AG09309 (cell line): Measurements from ENCODE around the gene NFKB1.
"Not testable (repeated sequence)": the region's sequence is repeated elsewhere in the genome, so short reads cannot be mapped to it uniquely, and the experiment has no call there.

ENCODE experiments used
- DNase-seq: peaks from one replicate; pipeline ENCODE4 v3.0.0-alpha.2; 2010; ENCODE audit warnings: low read depth
- H3K4me3 ChIP-seq: 2 replicates; pipeline ENCODE4 v1.5.1; 2011; ENCODE audit warnings: mild to moderate bottlenecking, low read depth, low read length, moderate library complexity; ENCODE audit not compliant: control insufficient read depth
- CTCF ChIP-seq: IDR thresholded peaks from 2 replicates; pipeline ENCODE4 v1.5.1; 2011; ENCODE audit warnings: mild to moderate bottlenecking, low read depth, low read length, inconsistent platforms; ENCODE audit not compliant: insufficient read depth, control insufficient read depth; ENCODE audit errors: missing control alignments

Gene NFKB1

GRCh38 chr4:102478186-102478585 is 23.0 kb upstream of the NFKB1 start:
- no peak for DNase-seq
- H3K4me3 ChIP-seq, result no peak overlapping the region
- TF ChIP-seq CTCF, result no peak

GRCh38 chr4:102479832-102480231 is 21.3 kb upstream of the NFKB1 start:
- not testable (repeated sequence) for DNase-seq, H3K4me3 ChIP-seq

- no peak for TF ChIP-seq CTCF
- H3K4me3 ChIP-seq, result no peak overlapping the region
- DNase-seq, result no peak
Measured at GRCh38 chr4:102483120-102483519, 18.0 kb upstream of the NFKB1 start.

- not testable (repeated sequence) for H3K4me3 ChIP-seq, DNase-seq
Measured at GRCh38 chr4:102483990-102484692, 17.0 kb upstream of the NFKB1 start.

- no peak for DNase-seq
- no peak for TF ChIP-seq CTCF
Measured at GRCh38 chr4:102492531-102493241, 8.5 kb upstream of the NFKB1 start.

GRCh38 chr4:102493257-102493656 is 7.9 kb upstream of the NFKB1 start:
- no peak overlapping the region for H3K4me3 ChIP-seq
- no peak for DNase-seq
- TF ChIP-seq CTCF, result no peak

More at GRCh38 chr4:102492531-102493241, 8.5 kb upstream of the NFKB1 start:
- H3K4me3 ChIP-seq, result no peak overlapping the region

GRCh38 chr4:102493794-102494193 is 7.4 kb upstream of the NFKB1 start:
- TF ChIP-seq CTCF, result no peak
- no peak overlapping the region for H3K4me3 ChIP-seq
- no peak for DNase-seq
